Hepatocyte (in vitro differentiated cells): ENCODE measurements around the gene DAB2IP.

Experiments used
- CTCF ChIP-seq: fragments of 200-600 bp; sonication (generic); IDR thresholded peaks from 2 replicates; pipeline ENCODE4 v1.5.1; 2016; ENCODE audit warnings: antibody characterized with exemption, mild to moderate bottlenecking; ENCODE audit not compliant: poor library complexity
- EZH2 ChIP-seq: fragments of 200-600 bp; sonication (generic); IDR thresholded peaks from 2 replicates; pipeline ENCODE4 v1.6.1; 2016; ENCODE audit warnings: antibody characterized with exemption, mild to moderate bottlenecking, borderline replicate concordance
- EZH2phosphoT487 ChIP-seq: fragments of 200-600 bp; sonication (generic); IDR thresholded peaks from one replicate; pipeline ENCODE4 v1.6.1; 2018; ENCODE audit warnings: antibody characterized with exemption, mild to moderate bottlenecking, low read depth, moderate library complexity; ENCODE audit not compliant: unreplicated experiment, severe bottlenecking

- TF ChIP-seq CTCF (no peak), EZH2phosphoT487 (no peak), EZH2 (no peak)
These were observed 135.6 kb downstream of the DAB2IP start for GRCh38 chr9:121786998-121787422.
